ENCODE data around the gene ZNF593.

Gene ZNF593

DNA sequence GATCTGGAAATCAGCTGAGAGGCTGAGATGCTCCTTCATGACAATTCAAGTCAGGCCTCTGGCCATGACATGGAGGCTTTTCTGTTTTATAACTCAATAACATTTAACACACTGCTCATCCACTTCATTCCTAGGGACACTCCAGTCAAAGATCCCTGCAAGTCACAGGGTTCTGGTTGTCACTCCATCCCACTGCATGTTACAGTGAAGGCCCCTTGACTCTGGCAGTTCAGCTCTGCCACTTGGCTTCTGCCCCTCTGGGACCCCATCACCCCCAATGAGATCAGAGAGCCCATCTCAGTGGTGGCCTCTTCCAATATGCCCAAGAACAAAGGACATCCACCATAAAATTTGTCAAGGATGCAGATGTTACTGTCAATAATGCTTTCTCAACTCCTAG is 20.8 kb upstream of the ZNF593 start:
- no peak for DNase-seq (ENCODE audit: low read depth)

DNA sequence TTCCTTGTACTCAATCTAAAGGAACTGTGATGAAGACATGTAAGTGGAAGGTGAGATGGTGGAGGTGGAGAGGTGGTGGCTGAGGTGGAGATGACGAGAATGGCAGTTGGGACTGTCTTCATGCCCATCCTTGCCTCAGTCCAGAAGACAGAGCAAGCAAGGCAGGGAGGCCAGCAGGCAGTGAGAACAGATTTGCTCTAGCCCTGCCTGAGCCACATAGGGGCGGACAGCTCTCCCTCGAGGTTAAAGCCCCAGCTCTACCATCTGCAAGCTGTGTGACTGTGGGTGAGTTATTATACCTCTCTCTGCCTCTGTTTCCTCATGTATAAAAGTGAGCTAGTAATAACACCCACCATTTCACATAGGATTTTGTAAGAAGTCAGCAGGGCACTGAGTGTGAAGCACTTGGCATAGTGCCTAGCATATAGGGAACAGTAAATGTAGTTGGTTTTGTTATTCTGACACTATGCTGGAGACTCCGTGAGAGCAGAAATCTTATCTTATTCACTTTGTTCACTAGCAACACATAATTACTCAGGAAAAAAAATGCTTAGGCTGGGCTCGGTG is 15.7 kb upstream of the ZNF593 start:
- DNase-seq (ENCODE audit: low read depth), result no peak

DNA sequence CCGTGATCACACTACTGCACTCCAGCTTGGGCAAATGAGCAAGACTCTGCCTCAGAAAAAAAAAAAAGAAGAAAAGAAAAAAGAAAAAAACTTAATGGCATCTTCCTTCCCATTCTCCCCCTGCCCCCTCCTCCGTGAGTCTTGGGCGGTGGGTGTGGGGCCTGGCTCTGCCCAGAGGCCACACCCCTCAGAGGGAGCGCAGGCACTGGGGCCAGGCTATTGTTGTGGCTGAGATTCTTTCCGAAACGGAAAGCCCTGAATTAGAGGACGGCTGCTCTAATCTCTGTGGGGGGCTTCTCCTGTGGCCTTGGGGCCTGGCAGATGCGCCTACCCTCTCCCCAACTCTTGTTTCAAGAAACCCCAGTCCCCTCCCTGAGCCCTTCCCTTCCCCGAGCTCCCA is 15.0 kb upstream of the ZNF593 start:
- no peak for DNase-seq (ENCODE audit: low read depth)

DNA sequence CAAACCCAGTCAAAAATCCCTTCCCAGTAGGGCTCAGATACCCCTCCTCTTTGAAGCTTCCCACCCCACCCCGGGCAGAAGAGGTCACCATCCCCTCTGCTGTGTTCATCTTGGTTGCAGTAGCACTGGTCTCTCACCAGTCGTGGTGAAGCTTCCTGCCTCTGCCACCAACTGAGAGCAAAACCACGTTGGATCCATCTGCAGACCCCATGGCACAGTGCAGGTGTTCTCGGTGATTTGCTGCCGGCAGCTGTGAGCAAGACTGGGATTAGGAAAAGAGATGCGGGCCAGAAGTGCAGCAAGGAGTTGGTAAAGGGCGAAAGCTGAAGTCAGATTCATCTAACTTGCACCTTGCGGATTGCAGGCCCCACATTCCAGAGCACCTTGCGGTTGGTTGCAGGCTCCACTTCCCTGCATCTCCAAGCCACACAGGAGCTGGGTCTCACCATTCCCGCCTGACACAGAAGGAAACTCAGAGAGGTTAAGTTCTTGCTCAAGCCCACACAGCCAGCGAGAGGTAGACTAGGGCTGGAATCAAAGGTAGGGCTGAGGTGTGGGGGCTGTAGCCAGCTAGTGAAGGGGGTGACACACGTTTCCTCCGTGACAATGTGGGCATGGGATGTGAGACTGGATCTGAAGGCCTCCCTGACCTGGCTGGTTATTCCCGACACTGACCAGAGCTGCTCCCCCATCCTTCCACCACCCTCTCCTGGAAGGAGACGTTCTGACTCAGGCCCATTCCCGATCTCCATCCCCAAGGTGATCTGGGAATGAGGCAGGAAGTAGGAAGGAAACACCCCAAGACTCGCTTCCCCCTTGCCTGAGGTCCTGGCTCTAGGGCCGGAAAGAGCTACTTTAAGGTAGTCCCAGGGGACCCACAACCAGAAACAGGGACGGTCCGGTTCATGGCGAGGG is 14.1 kb upstream of the ZNF593 start:
- DNase-seq (ENCODE audit: low read depth), result no peak

DNA sequence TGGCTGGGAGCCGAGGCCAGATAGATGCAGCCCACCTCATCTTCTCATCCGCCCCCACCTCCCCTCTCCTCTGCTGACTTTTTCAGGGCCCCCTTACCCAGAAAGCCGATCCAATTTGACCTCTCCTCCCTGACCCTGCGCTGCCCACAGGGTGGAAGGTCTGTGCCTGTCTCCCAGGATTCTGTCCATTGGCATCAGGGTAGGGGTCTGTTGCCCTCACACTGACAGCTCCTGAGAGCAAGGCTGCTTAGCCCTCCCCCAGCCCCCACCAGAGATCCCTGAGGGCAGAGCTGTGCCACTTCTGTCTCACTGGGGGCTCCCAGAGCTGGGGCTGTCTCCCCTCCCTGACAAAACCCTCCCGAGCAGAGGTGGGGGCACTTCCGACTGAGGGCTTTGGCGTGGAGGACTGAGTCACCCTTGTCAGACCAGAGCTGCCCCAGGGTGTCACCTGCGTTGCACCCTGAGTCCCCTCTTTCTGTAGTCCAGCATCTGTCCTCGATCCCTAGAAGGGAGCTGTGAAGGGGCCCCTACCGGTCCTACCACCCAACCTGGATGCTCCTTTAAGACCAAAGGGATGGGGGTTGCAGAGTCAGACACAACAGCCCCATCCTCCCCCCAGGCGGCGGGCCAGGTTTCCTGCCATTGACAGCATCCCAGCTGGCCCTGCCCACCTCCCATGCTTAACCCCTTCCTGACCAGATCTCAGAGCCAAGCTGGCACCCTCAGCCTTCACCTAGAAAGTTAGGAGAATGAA is 13.2 kb upstream of the ZNF593 start:
- no peak for DNase-seq (ENCODE audit: low read depth)

DNA sequence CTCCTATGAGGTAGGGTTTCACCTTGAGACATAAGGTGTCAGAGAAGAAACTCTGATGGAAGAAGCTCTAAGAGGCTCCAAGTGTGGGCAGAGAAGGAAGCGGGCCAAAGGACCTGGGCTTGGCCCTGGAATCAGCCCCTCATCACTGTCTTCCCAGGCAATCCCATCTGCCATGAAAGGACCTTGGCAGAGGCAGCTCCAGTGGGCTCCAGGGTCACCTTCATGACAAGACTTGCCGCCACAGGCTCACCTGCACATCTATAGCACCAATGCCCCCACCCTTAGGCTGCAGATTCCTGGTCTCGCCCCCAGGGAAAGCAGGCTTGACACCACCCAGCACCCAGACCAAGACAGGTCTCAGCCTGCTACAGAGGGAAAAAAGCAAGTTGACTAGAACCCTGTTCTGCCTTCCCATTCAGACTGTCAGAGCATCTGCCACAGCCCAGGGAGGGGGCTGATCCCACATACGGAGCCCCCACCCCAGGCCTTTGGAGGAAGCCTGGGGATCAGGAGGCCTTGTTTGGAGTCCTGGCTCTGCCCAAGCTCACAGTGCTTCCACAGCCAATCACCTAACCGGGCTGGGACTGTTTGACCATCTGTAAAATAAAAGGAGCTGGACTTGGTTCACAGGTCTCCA is 11.3 kb upstream of the ZNF593 start:
- DNase-seq (ENCODE audit: low read depth), result no peak

DNA sequence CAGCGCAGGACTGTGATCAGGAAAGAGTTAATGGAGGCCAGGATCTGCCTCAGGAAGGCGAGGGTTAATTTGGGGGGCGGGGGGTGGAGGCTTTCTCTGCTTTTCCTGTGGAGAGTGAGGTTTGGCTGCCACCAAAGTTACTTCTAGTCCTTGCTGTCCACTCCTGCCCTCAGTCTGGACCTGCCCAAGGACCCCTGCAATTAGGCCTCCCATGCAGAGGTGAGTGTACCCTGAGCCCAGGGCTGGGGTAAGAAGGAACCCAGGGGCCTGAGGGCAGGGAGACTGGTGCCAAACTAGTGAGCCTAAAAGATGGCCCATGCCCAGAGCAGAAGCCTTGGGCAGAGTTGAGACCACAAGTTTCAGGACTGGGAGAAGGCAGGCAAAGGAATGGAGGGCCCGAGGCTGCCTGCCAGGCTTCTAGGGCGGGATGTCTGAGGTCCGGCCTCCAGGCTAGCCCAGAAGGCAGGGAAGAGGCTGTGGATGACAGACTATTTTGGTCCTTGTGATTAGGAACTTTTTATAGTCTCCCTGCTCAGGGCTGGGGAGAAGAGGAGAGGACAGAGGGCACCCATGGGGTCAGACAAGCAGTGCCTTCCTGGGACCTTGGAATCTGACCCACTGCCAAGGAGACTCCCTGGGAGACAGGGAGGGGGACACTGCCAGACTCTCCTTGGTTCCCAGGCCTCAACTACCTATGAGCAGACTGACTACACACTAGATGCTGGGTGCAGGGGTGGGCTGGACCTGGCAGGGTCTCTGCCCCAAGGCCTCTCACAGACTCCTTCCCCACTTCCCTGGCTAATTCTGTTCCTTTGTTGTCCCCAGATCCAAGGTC is 10.6 kb upstream of the ZNF593 start, which contains the start of gene FAM110D:
Gene FAM110D, plus strand, starts transcription at position 172 of the 835 bp plus-strand sequence. CDS start 2,213 bp downstream, outside the sequence.
- no peak for DNase-seq (ENCODE audit: low read depth)

DNA sequence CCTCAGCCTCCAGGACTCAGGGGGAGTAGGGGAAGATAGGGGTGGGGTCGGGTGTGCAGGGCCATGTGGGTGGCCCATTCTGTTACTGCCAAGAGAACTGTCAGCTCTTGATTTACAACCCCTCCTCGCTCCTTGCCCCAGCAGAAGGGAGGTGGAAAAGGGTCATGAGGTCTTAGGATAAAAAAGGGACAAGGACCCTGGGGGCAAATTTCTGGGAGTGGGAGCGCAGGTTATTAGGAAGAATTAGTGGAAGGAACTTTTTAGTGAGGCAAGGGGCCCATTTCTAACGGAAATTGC is 10.0 kb upstream of the ZNF593 start:
- no peak for DNase-seq (ENCODE audit: low read depth)

DNA sequence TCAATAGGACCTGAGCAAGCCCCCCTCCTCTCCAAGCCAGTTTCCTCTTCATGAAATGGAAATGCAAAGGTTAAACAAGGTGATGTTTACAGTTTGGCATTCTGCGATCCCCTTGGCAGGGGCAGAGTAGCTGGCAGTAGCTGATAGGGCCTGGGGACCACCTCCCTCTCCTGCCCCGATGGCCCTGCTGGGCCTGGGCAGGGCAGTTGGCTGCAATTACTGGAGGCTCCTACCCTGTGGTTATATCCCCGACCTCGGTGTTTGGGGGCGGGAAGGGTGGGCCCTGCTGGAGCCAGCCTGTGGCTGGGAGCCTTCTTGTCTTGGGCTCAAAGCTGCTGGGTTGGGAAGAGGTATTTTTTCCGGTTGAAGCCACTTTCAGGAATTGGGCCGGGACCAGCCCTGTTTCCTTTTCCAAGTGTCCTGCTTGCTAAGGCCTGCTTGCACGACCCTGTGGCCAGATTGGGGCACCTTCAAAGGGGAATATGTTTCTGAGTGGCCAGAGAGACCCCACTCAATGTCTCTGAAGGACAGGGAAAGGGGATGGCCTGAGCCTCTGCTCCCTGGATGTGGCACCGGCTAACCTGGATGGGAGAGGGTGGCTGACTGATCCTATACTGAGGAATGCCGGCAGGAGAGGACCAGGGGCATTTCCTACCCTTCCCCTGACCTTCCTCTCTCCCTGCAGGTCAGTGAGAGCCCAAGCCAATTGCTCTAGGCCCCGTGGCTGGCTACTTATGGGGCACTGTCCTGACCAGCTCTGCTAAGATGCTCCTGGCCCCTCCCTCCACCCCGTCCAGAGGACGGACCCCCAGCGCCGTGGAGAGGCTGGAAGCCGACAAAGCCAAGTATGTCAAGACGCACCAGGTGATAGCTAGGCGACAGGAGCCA is 8.9 kb upstream of the ZNF593 start:
- DNase-seq (ENCODE audit: low read depth), result no peak

DNA sequence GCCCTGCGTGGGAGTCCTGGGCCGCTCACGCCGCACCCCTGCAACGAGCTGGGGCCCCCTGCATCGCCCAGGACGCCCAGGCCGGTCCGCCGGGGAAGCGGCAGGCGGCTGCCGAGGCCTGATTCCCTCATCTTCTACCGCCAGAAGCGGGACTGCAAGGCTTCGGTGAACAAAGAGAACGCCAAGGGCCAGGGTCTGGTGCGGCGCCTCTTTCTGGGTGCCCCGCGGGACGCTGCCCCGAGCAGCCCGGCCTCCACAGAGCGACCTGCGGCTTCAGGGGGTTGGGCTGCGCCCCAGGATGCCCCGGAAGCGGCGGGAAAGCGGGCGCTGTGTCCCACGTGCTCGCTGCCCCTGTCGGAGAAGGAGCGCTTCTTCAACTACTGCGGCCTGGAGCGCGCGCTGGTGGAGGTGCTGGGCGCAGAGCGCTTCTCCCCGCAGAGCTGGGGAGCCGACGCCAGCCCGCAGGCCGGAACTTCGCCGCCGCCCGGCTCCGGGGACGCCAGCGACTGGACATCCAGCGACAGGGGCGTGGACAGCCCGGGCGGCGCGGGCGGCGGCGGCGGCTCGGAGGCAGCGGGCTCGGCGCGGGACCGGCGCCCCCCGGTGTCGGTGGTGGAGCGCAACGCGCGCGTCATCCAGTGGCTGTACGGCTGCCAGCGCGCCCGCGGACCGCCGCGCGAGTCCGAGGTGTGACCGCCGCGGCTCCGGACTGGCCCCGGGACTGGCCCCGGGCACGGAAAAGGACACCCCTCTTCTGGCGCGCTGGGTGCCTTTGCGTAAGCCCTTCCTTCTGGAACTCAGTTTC is 8.1 kb upstream of the ZNF593 start:
- DNase-seq (ENCODE audit: low read depth), result no peak

DNA sequence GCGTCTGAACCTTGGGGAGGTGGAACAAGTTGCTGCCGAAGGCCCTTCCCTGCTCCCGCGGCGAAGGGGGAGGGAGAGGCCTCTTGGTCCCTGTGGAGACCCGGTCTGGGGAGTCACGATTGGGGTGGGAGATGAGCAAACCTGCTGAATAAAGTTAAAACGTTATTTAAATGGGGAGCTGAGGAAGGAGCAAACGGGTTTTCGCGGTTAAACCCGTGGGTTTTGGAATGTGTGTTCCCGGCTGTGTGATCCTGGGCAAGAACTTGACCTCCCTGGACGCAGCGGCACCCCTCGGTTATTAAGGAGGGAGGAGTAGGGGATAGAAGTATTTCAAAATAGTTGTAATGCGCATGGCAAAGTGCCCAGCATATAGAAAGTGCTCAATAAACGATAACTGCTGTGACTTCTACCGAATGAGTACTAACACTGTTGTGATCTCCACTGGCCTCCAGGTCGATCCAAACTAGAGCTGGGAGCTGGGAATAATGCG is 7.4 kb upstream of the ZNF593 start:
- DNase-seq (ENCODE audit: low read depth), result no peak

DNA sequence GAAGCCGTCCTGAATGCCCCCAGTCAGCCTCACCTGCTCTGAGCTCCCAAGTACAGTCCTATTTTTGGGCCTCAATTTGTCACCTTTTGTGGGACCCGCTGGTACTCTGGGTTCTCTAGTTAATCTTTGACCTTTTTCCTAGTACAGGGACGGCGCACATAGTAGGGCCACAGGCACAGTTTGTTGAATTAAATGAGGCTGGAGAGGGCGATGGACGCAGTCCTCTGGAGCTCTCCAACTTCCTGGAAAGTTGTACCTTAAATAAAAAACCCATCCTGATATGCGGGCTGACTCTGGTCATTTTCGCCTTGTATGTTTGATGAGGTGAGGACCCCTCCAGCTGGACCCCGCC is 6.0 kb upstream of the ZNF593 start:
- no peak for DNase-seq (ENCODE audit: low read depth)

DNA sequence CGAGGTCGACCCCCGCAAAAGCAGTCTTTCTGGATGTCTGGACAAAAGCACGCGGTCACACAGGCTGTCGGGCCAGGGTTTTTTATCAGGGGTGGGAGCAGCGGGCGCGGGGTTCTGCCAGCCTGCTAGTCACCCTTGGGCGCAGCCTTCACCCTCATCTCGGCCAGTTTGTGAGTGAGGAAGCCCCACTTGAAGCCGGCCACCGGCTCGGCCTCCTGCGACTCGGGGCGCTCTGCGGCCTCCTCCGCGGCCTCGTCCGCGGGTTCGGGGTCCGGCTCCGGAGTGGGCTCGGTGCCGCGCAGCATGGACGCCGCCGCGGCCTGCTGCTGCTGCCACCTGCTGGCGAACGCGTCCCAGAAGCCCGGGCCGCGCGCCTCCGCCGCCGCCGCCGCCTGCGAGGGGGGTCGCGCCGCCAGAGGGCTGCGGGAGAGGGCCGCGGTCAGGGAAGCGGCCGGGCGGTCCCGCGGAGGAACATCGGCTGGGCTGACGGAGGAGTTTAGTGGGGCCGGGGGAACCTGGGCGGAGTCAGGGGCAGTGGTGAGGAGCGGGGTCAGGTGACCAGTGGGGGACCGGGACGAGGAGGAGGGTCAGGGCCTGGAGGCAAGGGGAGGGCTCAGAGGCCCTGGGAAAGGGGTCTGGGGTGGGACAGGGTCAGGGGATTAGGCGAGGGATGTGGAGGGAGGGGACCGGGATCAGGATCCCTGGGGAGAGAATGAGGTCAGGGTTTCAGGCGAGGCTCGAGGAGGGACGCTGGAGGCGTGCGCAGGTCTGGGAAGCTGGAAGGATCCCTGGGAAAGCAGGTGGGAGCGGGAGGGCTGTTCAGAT is 5.5 kb upstream of the ZNF593 start:
- DNase-seq (ENCODE audit: low read depth), result no peak

DNA sequence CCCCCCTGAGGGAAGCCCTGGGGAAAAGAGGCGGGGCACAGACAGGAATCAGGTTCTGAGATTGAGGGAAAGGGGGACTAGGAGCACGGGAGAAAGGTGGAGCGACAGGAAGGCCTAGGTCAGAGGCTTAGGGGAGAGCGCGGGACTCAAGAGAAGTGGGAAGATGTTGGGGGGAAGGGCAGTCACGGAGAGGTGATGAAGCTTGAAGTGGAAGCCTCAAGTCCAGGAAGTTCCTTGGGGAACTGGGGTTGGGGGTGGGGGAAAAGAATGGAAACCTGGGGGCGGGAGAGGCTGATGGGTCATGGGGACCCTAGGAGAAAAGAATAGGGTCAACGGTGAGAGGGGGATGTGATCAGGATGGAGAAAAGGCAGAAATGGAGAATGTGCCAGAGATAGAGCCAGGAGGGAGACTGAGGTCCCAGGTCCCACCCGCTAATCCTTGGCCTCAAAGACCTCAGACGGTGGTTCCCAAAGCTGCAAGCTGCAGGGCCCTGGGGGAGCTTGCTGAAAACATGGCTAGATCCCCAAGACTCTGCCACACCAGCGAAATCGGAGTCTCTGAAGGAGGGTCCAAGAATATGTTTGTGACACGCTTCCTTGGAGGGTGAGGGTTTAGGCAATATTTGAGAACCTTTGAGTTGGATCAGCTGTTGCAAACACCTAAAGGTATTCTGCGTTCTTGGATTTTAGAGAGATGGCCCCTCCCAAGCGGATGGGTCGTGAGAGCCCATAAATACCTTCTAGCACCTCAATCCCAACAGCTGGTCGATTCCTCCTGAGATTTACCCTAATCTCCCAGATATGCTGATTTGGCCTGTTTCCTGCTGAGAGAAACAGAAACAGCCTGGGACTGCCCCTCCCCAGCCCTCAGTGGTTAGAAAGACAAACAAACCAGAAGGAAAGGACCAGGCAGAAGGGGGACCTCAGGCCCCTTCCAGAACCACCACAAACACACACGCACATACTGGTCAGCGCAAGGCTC is 4.6 kb upstream of the ZNF593 start:
- DNase-seq (ENCODE audit: low read depth), result no peak

DNA sequence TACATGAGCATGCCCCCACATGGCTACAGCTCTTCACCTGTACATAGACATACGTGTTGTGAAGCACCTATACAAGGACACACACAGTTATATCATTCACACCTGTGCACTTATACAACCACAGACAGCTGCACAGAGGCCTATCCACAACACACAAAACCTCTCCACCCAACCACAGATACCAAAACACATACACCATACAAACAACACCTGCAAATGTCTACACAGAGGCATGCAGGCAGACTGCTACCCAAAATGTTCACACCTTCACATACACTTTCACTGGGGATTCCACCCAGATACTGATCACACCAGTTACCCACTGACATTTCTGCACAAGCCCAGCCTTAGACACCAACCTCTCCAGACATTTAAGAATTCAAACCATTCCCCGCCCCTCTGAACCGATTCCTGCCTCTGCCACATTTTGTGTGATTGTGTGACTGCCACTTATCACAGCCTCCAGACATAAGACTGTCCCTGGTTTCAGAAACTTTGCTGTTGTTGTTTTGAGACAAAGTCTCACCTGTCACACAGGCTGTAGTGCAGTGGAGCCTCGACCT is 2.9 kb upstream of the ZNF593 start:
- DNase-seq (ENCODE audit: low read depth), result no peak

DNA sequence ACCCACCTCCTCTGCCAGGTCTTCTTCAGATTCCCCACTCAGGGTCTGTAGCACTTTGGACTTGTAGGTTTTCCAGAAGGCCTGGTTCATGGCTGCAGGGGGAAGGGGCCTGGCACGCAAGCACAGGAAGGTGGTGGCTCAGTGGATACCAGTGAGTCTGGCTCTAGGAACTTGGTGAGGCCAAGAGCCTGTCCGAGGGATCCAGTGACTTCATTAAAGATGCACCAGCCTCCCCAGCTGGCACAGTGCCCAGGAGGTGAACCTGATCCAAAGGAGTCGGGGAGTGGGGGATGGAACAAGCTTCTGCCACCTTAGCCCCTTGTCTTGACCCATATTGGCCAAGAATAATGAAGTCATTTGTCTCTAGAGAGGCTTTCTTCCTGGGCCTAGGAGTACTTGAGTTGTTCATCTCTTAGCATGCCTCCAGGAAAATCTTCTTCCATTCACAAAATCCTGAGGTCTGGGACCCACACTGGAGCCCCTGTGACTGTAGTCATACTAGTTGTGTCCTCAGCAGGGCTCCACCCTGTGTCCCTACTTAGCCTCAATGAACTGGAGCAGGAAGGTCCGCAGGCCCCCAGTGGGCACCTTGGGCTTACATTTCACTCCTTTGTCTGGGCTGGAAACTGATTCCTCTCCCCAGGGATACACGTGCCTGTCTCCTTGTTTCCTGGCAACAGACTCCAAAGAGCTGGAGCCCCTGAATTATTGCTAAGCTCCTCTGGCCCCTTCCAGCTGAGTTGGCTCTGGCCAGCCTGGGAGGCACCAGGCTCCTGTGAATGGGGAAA is 1.1 kb upstream of the ZNF593 start, which contains the start of gene C1orf232:
Gene C1orf232, minus strand, starts transcription at position 554 of the 788 bp plus-strand sequence. Its CDS starts 464 bp downstream, at position 90.
- DNase-seq (ENCODE audit: low read depth), result no peak

Data from non-pigmented ciliary epithelial cell (primary cell).